Adrenal gland (tissue), 5 donors: ENCODE data around the gene TOR4A.

ENCODE experiments used
- POLR2A ChIP-seq, 2 donors: fragments of 450-650 bp; IDR thresholded peaks; one replicate each; pipeline ENCODE4 v1.6.1; 2017; ENCODE audit warnings: antibody characterized with exemption in 2 of 2, mild to moderate bottlenecking in 2 of 2, moderate library complexity in 1 of 2
- TF ChIP-seq, protein P1 (sequence below), 6 experiments: fragments of 450-650 bp in 4 of 6; fragments of 200-600 bp in 2 of 6; sonication (generic) in 1 of 6; IDR thresholded peaks; 1 replicate in 5 of 6; 2 replicates in 1 of 6; pipeline versions ENCODE4 v1.5.1 to v1.8.0; 2016 to 2021; ENCODE audit warnings: antibody characterized with exemption in 6 of 6, mild to moderate bottlenecking in 2 of 6, moderate library complexity in 1 of 6
- donor health status: DM: no; HTN: no; CAD: no.

- no peak for TF ChIP-seq POLR2A (IDR thresholded peaks at IDR 0.05)
- TF ChIP-seq, protein P1, sequence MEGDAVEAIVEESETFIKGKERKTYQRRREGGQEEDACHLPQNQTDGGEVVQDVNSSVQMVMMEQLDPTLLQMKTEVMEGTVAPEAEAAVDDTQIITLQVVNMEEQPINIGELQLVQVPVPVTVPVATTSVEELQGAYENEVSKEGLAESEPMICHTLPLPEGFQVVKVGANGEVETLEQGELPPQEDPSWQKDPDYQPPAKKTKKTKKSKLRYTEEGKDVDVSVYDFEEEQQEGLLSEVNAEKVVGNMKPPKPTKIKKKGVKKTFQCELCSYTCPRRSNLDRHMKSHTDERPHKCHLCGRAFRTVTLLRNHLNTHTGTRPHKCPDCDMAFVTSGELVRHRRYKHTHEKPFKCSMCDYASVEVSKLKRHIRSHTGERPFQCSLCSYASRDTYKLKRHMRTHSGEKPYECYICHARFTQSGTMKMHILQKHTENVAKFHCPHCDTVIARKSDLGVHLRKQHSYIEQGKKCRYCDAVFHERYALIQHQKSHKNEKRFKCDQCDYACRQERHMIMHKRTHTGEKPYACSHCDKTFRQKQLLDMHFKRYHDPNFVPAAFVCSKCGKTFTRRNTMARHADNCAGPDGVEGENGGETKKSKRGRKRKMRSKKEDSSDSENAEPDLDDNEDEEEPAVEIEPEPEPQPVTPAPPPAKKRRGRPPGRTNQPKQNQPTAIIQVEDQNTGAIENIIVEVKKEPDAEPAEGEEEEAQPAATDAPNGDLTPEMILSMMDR (IDR thresholded peaks at IDR 0.05), result no peak
These were observed 15.6 kb downstream of the TOR4A start for GRCh38 chr9:137293094-137293481.
